ENCODE measurements around the gene HRH1. TPM values are rescaled to one million over a fixed set of nuclear protein-coding genes. Genes with fewer than 3 reads are reported as not detected.

The HRH1 gene
- total RNA-seq, 4 donors from 2014 or later = 2.0 to 9.7 (median 8.0) TPM

DNA sequence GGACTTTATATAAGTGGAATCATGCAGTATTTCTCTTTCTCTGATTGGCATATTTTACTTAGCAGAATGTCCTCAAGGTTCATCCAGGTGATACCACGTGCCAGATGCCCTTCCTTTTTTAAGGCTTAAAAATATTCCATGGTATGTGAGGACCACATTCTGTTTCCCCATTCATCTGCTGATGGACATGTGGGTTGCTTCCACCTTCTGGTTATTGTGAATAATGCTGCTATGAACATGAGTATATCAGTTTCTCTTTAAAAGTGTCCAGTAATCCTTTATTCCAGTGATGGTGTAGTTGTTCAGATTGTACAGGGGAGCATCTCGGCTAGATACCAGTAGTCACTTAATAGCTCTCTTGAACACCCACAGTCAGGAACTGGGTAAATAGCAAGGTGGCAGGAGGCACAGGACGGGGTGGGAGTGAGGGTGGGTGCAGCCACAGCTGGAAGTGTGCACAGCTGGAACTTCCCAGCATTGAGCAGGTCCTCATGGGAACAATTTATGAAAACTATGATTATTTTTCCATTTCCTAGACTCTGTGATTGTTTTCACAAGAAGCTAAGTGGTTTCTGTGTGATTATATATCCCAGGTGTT lies 67.6 kb downstream of the HRH1 start:
- 71% methylated on average over 3 of the region's 3 CpGs; no CpG with 5 or more reads in 1 of the 2 donors for WGBS, 2 donors (ENCODE audit: low coverage in 1 of 2)
- in situ Hi-C loops (cut with MboI; ENCODE audit: low pct_ligation_motif_present in 1 of 4, low pct_unique_long_range_greater_than_20kb in 1 of 4, low sequenced_read_pairs in 3 of 4) = no loop called here
- peaks cover 0 to 22% (median 10%) of the 10 kb centered on the region in 4 donors for H3K4me1 ChIP-seq

DNA sequence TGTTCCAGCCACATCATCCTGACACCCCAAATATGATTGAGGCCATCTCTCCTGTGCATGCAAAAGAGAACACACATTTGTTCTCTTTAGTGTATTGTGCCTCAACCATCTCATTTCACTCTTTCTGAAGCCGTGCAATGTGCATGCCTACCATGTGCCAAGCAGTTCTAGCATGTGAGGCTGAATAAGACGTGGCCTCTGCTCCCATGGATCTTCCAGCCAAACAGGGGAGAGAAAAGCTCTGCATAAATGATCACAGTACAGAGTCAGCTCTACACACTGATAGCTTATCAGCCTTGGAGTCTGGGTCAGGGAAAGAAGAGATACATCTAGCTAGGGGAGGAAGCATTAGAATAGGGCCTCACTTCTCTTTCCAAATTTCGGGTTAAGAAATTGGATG lies 69.7 kb downstream of the HRH1 start:
- H3K36me3 ChIP-seq = no peaks in the 10 kb centered on the region
- H3K27ac ChIP-seq = peak overlapping the region in 2 of 4 donors; percentile 83 to 91
- H3K4me3 ChIP-seq = no peak overlapping the region
- no peak for DNase-seq
- no peaks in the 10 kb centered on the region for H3K27me3 ChIP-seq
- intact Hi-C loops (cut with DNase I; ENCODE audit: low total_unique reads) (no loop called here), in situ Hi-C loops (cut with MboI; ENCODE audit: low pct_ligation_motif_present in 1 of 4, low pct_unique_long_range_greater_than_20kb in 1 of 4, low sequenced_read_pairs in 3 of 4) (no loop called here)
- 90 to 100% methylated on average over 1 to 3 of the region's 3 CpGs for WGBS, 2 donors (ENCODE audit: low coverage in 1 of 2)
- peaks cover 3 to 31% (median 14%) of the 10 kb centered on the region in 4 donors for H3K4me1 ChIP-seq
- TF ChIP-seq POLR2AphosphoS5 (IDR thresholded peaks at IDR 0.05) (no peak), POLR2A (IDR thresholded peaks at IDR 0.05) (no peak), EP300 (IDR thresholded peaks at IDR 0.05; ENCODE audit: low read depth) (no peak)
- TF ChIP-seq, protein P1, sequence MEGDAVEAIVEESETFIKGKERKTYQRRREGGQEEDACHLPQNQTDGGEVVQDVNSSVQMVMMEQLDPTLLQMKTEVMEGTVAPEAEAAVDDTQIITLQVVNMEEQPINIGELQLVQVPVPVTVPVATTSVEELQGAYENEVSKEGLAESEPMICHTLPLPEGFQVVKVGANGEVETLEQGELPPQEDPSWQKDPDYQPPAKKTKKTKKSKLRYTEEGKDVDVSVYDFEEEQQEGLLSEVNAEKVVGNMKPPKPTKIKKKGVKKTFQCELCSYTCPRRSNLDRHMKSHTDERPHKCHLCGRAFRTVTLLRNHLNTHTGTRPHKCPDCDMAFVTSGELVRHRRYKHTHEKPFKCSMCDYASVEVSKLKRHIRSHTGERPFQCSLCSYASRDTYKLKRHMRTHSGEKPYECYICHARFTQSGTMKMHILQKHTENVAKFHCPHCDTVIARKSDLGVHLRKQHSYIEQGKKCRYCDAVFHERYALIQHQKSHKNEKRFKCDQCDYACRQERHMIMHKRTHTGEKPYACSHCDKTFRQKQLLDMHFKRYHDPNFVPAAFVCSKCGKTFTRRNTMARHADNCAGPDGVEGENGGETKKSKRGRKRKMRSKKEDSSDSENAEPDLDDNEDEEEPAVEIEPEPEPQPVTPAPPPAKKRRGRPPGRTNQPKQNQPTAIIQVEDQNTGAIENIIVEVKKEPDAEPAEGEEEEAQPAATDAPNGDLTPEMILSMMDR (IDR thresholded peaks at IDR 0.05) = no peak
- H3K9me3 ChIP-seq = no peaks in the 10 kb centered on the region

More for the DNA sequence above, 67.6 kb downstream of the HRH1 start:
- TF ChIP-seq, protein P1 (IDR thresholded peaks at IDR 0.05) = no peak
- TF ChIP-seq EP300 (IDR thresholded peaks at IDR 0.05; ENCODE audit: low read depth) (no peak), POLR2AphosphoS5 (IDR thresholded peaks at IDR 0.05) (no peak), POLR2A (IDR thresholded peaks at IDR 0.05) (no peak)
- Histone ChIP-seq H3K27me3 (no peaks in the 10 kb centered on the region), H3K9me3 (no peaks in the 10 kb centered on the region), H3K27ac (no peak overlapping the region), H3K36me3 (no peaks in the 10 kb centered on the region), H3K4me3 (no peak overlapping the region)
- no peak for DNase-seq
- intact Hi-C loops (cut with DNase I; ENCODE audit: low total_unique reads) = no loop called here

DNA sequence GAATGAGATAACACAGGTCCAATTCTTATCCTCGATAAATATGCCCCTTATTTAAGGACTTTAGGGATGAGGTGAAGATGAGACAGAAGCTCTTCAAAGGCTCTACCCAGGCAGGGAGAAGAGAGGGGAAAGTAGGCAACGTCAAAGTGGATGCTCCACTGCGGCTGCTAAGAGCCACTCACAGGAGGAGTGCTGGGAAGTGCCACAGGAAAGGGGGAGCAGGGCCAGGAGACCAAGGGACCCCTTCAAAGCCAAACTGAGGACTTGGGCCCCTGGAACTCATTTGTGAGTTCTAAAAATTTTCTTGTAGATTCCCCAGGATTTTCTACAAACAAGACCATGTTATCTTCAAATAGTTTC lies 70.6 kb downstream of the HRH1 start:
- no peak for DNase-seq
- TF ChIP-seq POLR2AphosphoS5 (IDR thresholded peaks at IDR 0.05) = no peak
- no peak for TF ChIP-seq EP300 (IDR thresholded peaks at IDR 0.05; ENCODE audit: low read depth)
- H3K27me3 ChIP-seq = no peaks in the 10 kb centered on the region
- peak overlapping the region in 3 of 4 donors; percentile 21 to 39 (median 27) for H3K4me3 ChIP-seq
- H3K36me3 ChIP-seq = no peaks in the 10 kb centered on the region
- peaks cover 3 to 31% (median 14%) of the 10 kb centered on the region in 4 donors for H3K4me1 ChIP-seq
- H3K9me3 ChIP-seq = no peaks in the 10 kb centered on the region
- intact Hi-C loops (cut with DNase I; ENCODE audit: low total_unique reads) = no loop called here
- WGBS, 2 donors (ENCODE audit: low coverage in 1 of 2) = 17 to 77% methylated on average over 1 to 3 of the region's 3 CpGs
- in situ Hi-C loops (cut with MboI; ENCODE audit: low pct_ligation_motif_present in 1 of 4, low pct_unique_long_range_greater_than_20kb in 1 of 4, low sequenced_read_pairs in 3 of 4) = loop anchor here in 2 of 4 donors (25.0 kb wide), 2 partner anchors 112 to 437 kb away; no protein-coding TSS in a partner anchor
- H3K27ac ChIP-seq = peak overlapping the region; percentile 83 to 91 (median 88)

DNA sequence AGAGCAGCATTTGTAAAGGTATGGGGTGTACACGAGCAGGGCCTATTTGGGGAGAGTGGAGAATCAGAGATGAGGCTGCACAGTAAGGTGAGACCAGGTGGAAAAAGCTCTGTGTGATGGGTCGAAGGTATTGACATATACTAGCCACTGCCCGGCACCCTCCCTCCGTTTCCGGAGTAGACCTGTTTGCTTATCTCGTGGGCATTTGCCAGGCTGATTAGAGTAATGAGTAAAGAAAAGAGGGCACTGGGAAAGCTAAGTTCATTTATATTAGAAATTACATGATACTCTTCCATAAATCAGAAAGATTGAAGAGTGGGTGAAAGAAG lies 71.7 kb downstream of the HRH1 start:
- DNase-seq = peak; percentile 71
- intact Hi-C loops (cut with DNase I; ENCODE audit: low total_unique reads) = no loop called here
- TF ChIP-seq POLR2A (IDR thresholded peaks at IDR 0.05) = no peak
- TF ChIP-seq, protein P1 (IDR thresholded peaks at IDR 0.05) = no peak
- TF ChIP-seq POLR2AphosphoS5 (IDR thresholded peaks at IDR 0.05) = peak in 1 of 3 donors; percentile 1
- in situ Hi-C loops (cut with MboI; ENCODE audit: low pct_ligation_motif_present in 1 of 4, low pct_unique_long_range_greater_than_20kb in 1 of 4, low sequenced_read_pairs in 3 of 4) = loop anchor here in 2 of 4 donors (25.0 kb wide), 2 partner anchors 111 to 436 kb away; no protein-coding TSS in a partner anchor
- Histone ChIP-seq H3K27ac (peak overlapping the region; percentile 83 to 91 (median 88)), H3K4me3 (peak overlapping the region in 3 of 4 donors; percentile 21 to 39 (median 27)), H3K27me3 (no peaks in the 10 kb centered on the region), H3K4me1 (peaks cover 3 to 31% (median 14%) of the 10 kb centered on the region in 4 donors), H3K9me3 (no peaks in the 10 kb centered on the region), H3K36me3 (no peaks in the 10 kb centered on the region)
- WGBS, 2 donors (ENCODE audit: low coverage in 1 of 2) = 49% methylated on average over 6 of the region's 6 CpGs; no CpG with 5 or more reads in 1 of the 2 donors
